Measurements from ENCODE around the gene TBC1D17.

Gene TBC1D17

DNA sequence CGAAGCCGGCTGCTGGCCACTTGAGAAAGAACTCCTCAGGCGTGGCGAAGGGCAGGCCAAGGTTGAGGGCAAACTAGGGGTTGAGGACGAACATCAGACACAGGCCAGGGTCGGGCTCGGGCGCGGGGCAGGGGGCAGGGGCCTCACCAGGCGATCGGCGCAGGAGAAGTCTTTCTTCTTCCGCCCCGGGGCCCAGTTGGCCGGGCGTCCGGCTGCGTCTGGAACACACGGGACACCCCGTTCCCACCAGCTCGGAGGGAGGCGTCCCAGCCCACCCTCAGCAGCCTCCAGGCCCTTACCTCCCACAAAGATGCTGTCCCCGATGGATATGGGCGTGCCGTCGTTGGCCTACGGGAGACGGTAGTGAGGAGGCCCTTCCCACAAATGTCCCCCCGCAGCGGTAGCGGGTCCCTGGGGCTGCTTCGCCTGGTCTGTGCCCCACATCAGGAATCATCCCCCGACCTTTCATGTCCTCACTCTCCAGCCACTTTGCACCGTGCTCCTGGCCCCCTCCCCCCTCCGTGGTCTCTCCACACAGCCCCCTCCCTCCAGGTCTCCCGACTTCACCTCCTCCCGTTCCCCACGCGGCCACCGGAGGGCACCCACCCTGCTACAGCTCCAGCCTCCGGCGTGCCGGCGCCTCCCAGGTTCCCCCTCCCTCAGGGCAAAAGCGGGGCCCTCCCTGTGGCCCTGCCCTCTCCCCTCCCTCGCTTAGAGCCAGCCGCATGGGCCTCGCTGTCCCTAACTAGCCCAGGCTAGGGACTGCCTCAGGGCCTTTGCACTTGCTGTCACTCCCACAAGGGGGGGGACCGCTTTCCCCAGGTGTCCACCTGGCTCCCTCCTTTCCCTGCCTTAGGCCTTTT is 14.9 kb upstream of the TBC1D17 start:
- no peak for DNase-seq

DNA sequence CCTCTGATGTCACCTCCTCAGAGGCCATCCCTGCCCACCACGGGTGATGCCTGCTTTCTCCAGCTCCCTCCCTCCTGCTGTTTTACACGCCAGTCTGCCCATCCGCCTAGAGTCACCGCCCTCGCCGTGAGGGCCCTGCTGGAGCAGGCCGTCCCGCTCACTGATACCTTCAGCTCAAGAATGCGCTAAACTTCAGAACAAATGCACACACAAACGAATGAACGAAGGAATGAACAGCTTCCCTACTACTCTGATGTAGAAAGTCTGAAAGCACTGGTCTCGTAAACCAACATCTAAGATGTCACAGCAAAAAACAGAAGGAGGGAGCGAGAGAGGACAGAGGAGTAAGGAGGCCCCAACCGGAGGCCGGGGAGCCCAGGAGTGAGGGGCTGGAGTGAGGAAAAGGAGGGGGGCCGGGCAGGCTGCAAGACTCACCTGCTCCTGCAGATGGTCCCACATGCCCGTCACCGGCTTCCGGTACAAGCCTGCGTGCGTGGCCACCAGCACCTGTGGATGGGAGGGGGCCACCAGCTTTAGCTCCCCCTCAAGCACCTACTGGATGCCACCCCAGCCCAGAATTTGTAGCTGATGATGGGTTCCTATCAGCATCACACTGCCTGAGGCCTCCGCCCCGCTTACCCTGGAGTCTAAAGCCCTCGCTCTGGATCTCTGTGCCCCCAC is 14.1 kb upstream of the TBC1D17 start:
- DNase-seq: no peak

DNA sequence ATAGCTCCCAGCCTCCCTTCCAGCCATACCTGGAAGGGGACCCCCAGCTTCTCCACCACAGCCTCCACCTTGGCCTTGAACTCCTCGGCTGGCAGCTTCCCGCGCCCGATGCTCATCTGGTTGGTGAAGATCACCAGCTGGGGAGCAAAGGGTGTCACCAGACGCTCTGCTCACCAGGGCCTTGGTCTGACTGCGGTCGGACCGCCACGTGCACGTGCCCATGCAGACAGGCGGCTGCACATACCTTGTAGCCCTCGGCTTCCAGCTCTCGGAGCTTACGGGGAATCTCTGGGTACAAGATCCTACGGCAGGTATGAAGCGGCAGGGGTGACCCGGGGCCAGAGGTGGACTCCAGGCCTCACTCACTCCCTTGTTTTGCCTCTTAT is 13.6 kb upstream of the TBC1D17 start:
- DNase-seq: no peak

GRCh38 chr19:49864890-49865289 is 12.6 kb upstream of the TBC1D17 start:
- no peak for DNase-seq

DNA sequence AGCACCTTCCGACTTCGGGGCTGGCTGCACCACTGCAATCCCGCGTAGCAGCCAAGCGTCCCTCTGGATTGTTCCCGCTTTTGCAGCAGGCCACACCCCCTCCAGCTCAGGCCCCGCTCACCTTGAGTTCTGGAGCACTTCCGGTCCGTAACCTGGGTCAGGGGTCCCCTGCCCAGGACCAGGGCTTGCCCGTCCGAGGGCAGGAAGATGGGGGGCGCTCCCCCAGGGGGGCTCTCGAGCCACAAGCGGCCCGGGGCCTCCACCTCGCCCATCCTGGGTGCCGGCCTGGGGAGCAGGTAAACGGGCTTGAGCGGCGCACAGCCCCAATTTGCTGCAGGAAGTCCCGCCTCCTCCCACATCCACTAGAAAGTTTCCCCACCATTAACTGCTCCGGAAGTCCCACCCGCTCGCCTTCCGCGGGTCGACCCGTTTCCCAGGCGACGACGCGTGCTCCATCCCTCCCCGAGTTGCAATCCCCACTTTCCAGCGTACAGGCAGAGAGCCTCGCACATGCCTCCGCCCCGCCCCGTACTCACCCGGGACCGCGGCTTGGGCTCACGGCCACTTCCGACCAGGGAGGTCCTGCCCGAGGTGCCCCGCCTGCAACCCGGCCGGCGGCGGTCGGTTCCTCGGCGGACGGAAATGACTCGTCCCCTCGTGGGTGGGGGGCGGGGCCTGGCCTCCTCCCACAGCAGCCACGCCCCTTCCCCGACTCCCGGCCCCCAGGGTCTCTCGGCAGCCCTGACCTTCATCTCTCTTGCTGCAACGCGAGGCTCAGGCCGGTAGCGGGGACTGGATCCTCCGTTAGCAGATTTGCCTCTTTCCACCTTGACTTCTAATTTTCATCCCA is 10.3 kb upstream of the TBC1D17 start, which contains the start of gene PNKP:
Gene PNKP, minus strand, starts transcription at position 644 of the 850 bp plus-strand sequence. Its CDS starts 372 bp downstream, at position 272.
- peak; percentile 72 to 86 for DNase-seq

DNA sequence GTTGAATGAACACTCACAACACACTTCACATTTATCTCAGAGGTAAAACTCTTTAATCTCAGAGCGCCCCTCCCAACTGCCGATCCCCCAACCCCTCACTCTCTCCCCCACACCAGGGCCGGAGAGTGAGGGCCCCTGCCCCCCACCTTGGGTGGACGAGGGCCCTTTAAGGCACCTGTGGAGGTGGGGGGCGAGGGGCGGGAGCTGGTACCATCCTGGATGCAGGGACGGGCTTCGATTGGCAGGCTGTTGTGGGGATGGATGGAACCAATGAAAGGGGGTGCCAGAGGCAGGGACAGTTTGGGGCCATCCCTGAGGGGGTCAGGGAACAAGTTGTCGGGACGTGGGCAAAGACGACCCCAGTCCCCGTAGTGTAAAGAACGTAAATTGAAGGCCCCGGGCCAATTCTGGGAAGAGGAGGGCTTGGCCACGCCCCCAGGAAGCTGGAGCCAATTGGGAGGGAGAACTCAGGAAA is 8.5 kb upstream of the TBC1D17 start:
- DNase-seq: no peak

- DNase-seq: peak; percentile 87
Measured at GRCh38 chr19:49869484-49870308, 7.8 kb upstream of the TBC1D17 start.

GRCh38 chr19:49870309-49870901 is 7.1 kb upstream of the TBC1D17 start:
- no peak for DNase-seq

- DNase-seq: no peak
Measured at GRCh38 chr19:49871349-49871985, 6.0 kb upstream of the TBC1D17 start.

GRCh38 chr19:49872245-49873128 is 5.0 kb upstream of the TBC1D17 start:
- DNase-seq: no peak

- DNase-seq: no peak
Measured at GRCh38 chr19:49873129-49873521, 4.4 kb upstream of the TBC1D17 start.

GRCh38 chr19:49873834-49874233 is 3.7 kb upstream of the TBC1D17 start:
- DNase-seq: no peak

DNA sequence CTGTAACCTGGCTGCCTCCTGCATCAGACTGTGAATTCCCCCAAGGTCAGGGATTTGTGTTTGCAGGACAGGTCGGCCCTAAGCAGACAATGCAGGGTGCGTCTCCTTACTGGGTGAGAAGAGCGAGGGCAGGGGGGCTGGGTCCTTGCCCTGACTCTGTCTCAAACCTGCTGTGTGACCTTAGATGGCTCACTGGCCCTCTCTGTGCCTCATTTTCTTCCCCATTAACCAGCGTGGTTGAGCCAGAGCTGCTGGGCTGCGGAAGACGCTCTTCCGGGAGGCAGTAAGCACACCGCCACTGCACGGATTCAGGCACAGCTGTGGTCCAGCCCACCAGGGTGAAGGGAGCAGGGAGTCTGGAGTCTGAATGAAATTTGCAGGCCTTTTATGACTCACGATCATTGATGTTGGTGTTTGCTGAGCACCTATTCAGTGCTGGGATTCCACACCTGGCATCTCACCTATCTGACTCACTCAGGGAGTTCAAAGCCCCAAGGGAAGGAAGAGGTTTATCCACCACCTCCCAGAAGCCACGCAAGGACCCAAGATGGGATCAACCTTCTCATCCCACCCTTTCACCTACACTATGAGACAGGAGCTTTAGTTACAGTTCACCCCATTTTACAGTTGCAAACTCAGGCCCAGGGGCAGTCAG is 2.9 kb upstream of the TBC1D17 start:
- no peak for DNase-seq

GRCh38 chr19:49875177-49875576 is 2.3 kb upstream of the TBC1D17 start:
- DNase-seq: no peak

DNA sequence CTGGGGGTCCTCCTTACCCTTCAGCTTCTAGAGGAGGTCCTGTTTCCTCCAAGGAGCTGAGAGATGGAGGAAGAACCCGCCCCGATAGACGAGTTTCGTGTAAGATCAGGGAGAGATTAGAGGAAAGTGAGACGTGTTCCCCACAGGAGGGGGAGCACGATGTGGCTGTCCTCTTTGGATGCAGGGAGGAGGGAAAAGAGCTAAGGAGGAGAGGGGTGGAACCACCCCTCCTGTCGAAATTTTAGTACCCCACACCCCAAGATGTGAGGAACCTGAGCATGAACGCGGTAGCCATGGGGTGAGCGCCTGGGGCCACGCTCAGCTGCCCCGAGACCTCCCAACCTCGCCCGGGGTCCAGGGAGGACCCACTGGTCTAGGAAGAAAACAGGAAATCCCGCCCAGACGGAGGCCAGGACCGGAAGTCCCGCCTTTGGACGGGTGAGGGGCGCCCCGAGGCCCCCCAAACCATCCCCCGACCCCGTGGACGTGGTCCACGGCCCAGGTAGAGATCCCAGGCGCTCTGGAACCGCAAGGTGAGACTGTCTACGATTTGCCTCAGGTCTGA is 1.6 kb upstream of the TBC1D17 start:
- peak in 1 of 2 donors; percentile 42 for DNase-seq

- peak; percentile 94 to 96 for DNase-seq
Measured at GRCh38 chr19:49876422-49877019, 981 bp upstream of the TBC1D17 start.

GRCh38 chr19:49877879-49878743 is 609 bp downstream of the TBC1D17 start:
- peak; percentile 98 to 99 for DNase-seq

DNA sequence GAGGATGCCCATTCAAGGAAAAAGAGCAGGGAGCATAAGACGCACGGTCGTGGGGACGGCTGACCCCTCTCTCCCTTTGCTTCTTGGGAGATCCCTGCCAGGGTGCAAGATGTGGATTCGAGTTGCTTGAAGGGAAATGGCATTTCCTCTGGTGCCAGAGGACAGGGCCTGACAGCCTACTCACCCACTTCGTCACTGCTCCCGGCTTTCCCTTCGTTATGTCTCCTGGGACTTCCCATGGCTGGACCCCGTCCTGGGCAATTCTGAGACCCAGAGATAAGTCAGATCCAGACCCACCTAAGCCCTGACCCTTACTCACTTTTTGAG is 1.2 kb downstream of the TBC1D17 start:
- no peak for DNase-seq
